ENCODE measurements around the gene PLCXD1.
"Not testable (repeated sequence)": the region's sequence is repeated elsewhere in the genome, so short reads cannot be mapped to it uniquely, and the experiment has no call there.

PLCXD1 gene

GRCh38 chrX:281166-281999 is at the start of gene PLCXD1:
TSS of gene PLCXD1 (plus strand) at chrX:281381. CDS start at chrX:284188, 2,807 bp downstream.
- no peaks in the 10 kb centered on the region for H3K9me2 ChIP-seq (ENCODE audit: low read depth, low read length)
- no peaks in the 10 kb centered on the region; the same call in 1 of the 2 replicates for H3F3A ChIP-seq (ENCODE audit: insufficient read depth, low read length)
- no peaks in the 10 kb centered on the region for H4K20me1 ChIP-seq (ENCODE audit: insufficient read depth, low read length)
- H2AFZ ChIP-seq (ENCODE audit: low read length) = no peak within 1 kb of the TSS
- H3K36me3 ChIP-seq (ENCODE audit: insufficient read depth, low read length) = peaks cover 24% of the 10 kb centered on the region; the same call in 1 of the 2 replicates
- H3K27me3 ChIP-seq (ENCODE audit: insufficient read depth, low read length) = peaks cover 4% of the 10 kb centered on the region; the same call in 1 of the 2 replicates
- peak within 1 kb of the TSS; percentile 87 for H3K27ac ChIP-seq (ENCODE audit: low read depth, low read length, poor library complexity, severe bottlenecking)
- no peaks in the 10 kb centered on the region for H3K79me2 ChIP-seq (ENCODE audit: insufficient read depth, low read length)
- TF ChIP-seq EZH2 (IDR thresholded peaks at IDR 0.05; ENCODE audit: borderline replicate concordance, low read length) = no peak
- TF ChIP-seq CTCF (IDR thresholded peaks at IDR 0.05; ENCODE audit: low read length) = no peak
- H3K9ac ChIP-seq (ENCODE audit: low read length) = peak within 1 kb of the TSS; percentile 36
- H3K9me3 ChIP-seq (ENCODE audit: low read length) = no peaks in the 10 kb centered on the region
- peaks cover 34% of the 10 kb centered on the region for H3K4me1 ChIP-seq (ENCODE audit: insufficient read depth, low read length, severe bottlenecking)
- peak within 1 kb of the TSS; percentile 36 for H3K4me2 ChIP-seq (ENCODE audit: low read length)
- peak within 1 kb of the TSS; percentile 55 for H3K4me3 ChIP-seq (ENCODE audit: low read depth, low read length, poor library complexity, severe bottlenecking)

GRCh38 chrX:231637-232277 is 49.4 kb upstream of the PLCXD1 start:
- H3K79me2 ChIP-seq (ENCODE audit: insufficient read depth, low read length); H3K36me3 ChIP-seq (ENCODE audit: insufficient read depth, low read length); H2AFZ ChIP-seq (ENCODE audit: low read length); H3K4me2 ChIP-seq (ENCODE audit: low read length); H3K9me3 ChIP-seq (ENCODE audit: low read length); H4K20me1 ChIP-seq (ENCODE audit: insufficient read depth, low read length); H3K27ac ChIP-seq (ENCODE audit: low read depth, low read length, poor library complexity, severe bottlenecking); H3F3A ChIP-seq (ENCODE audit: insufficient read depth, low read length); H3K4me1 ChIP-seq (ENCODE audit: insufficient read depth, low read length, severe bottlenecking); H3K27me3 ChIP-seq (ENCODE audit: insufficient read depth, low read length); H3K4me3 ChIP-seq (ENCODE audit: low read depth, low read length, poor library complexity, severe bottlenecking); H3K9ac ChIP-seq (ENCODE audit: low read length); H3K9me2 ChIP-seq (ENCODE audit: low read depth, low read length): not testable (repeated sequence)

- H3K4me1 ChIP-seq (ENCODE audit: insufficient read depth, low read length, severe bottlenecking); H2AFZ ChIP-seq (ENCODE audit: low read length); H3K4me3 ChIP-seq (ENCODE audit: low read depth, low read length, poor library complexity, severe bottlenecking); H3F3A ChIP-seq (ENCODE audit: insufficient read depth, low read length); H3K27ac ChIP-seq (ENCODE audit: low read depth, low read length, poor library complexity, severe bottlenecking); H3K4me2 ChIP-seq (ENCODE audit: low read length); H3K9me2 ChIP-seq (ENCODE audit: low read depth, low read length); H3K9ac ChIP-seq (ENCODE audit: low read length); H4K20me1 ChIP-seq (ENCODE audit: insufficient read depth, low read length); H3K36me3 ChIP-seq (ENCODE audit: insufficient read depth, low read length); H3K27me3 ChIP-seq (ENCODE audit: insufficient read depth, low read length); H3K9me3 ChIP-seq (ENCODE audit: low read length); H3K79me2 ChIP-seq (ENCODE audit: insufficient read depth, low read length): not testable (repeated sequence)
Measured at GRCh38 chrX:232278-232655, 48.9 kb upstream of the PLCXD1 start.

- H3K9ac ChIP-seq (ENCODE audit: low read length); H2AFZ ChIP-seq (ENCODE audit: low read length); H3K4me2 ChIP-seq (ENCODE audit: low read length); H3K27me3 ChIP-seq (ENCODE audit: insufficient read depth, low read length); H3K4me1 ChIP-seq (ENCODE audit: insufficient read depth, low read length, severe bottlenecking); H3K9me2 ChIP-seq (ENCODE audit: low read depth, low read length); H3K36me3 ChIP-seq (ENCODE audit: insufficient read depth, low read length); H4K20me1 ChIP-seq (ENCODE audit: insufficient read depth, low read length); H3K9me3 ChIP-seq (ENCODE audit: low read length); H3F3A ChIP-seq (ENCODE audit: insufficient read depth, low read length); H3K27ac ChIP-seq (ENCODE audit: low read depth, low read length, poor library complexity, severe bottlenecking); H3K4me3 ChIP-seq (ENCODE audit: low read depth, low read length, poor library complexity, severe bottlenecking); H3K79me2 ChIP-seq (ENCODE audit: insufficient read depth, low read length): not testable (repeated sequence)
Measured at GRCh38 chrX:236201-236600, 45.0 kb upstream of the PLCXD1 start.
